Midbrain (tissue), 1 donor: ENCODE measurements around the gene OPTN.
"Not testable (repeated sequence)": the region's sequence is repeated elsewhere in the genome, so short reads cannot be mapped to it uniquely, and the experiment has no call there.

ENCODE experiments used
- DNase-seq: peaks from one replicate; lab custom pipeline; 2025; lab: John Stamatoyannopoulos, UW

The OPTN gene

DNA sequence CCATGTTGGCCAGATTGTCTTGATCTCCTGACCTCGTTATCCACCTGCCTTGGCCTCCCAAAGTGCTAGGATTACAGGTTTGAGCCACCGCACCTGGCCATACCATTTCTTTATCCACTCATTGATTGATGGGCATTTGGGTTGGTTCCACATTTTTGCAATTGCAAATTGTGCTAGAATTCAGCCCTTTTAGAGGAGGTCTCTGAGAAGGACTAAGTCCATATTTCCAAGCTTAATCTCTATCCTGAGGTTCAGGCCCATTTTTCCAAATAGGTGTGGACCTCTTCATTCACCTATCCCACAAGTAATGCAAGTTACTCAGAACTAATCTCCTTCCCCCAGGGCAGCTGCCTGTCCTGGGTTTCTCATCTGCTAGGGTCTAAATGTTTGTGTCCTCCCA lies 9.7 kb upstream of the OPTN start:
- no peak for DNase-seq

DNA sequence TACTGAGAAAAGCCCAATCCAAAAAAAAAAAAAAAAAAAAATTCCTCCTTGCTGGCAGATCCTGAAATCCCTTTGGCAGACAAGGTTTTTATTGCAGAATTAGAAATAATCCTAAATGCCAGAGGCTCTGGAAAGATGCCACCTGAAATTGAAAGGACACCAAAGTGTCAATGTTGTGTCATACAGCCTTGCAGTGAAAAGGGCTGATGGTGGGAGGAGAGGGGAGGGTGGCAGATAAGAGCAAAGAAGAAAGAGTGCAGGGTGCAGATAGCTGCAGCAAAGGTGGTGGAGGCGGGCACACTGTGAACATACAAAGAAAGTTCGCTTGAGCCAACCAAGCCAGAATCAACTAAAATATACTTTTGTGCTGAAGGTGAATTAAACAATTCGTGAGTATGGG lies 8.2 kb upstream of the OPTN start:
- DNase-seq, result no peak

- DNase-seq, result no peak
Measured at GRCh38 chr10:13092291-13093102, 7.5 kb upstream of the OPTN start.

DNA sequence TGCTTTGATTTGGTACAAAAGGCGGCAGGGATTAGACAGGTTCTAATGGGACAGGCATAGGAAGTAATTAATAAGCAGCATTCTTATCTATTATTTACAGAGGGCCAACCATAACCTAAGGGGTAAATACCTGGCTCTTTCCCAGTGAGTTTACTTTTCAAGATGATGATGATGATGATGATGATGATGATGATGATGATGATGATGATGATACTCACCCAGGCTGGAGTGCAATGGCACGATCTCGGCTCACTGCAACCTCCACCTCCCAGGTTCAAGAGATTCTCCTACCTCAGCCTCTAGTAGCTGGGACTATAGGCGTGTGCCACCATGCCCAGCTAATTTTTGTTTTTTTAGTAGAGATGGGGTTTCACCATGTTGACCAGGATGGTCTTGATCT lies 5.9 kb upstream of the OPTN start:
- DNase-seq, result not testable (repeated sequence)

DNA sequence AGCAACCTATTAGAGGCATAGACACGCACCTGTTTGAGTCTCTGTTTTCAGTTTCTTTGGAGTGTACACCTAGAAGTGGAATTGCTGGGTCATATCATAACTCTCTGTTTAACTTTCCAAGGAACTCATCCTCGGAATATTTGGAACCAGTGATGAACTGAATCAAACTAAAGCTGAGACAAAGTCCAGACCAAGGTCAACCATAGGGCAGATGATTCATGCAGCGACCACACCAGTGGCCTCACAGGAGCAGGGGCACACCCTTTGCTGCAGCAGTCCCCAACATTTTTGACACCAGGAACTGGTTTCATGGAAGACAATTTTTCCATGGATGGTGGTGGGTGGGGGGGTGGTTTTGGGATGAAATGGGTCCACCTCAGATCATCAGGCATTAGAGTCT lies 4.9 kb upstream of the OPTN start:
- no peak for DNase-seq

DNA sequence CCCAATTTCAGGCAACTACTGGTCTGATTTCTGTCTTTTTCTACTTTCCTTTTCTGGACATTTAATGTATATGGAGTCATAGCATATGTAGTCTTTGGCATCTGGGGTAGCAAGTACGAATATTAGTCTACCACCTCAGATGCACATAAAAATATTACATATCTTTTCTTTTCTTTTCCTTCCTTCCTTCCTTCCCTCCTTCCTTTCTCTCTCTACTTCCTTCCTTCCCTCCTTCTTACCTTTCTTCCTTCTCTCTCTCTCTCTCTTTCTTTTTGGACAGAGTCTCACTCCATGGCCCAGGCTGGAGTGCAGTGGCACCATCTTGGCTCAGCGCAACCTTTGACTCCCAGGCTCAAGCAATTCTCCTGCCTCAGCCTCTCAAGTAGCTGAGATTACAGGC lies 4.0 kb upstream of the OPTN start:
- DNase-seq, result no peak

DNA sequence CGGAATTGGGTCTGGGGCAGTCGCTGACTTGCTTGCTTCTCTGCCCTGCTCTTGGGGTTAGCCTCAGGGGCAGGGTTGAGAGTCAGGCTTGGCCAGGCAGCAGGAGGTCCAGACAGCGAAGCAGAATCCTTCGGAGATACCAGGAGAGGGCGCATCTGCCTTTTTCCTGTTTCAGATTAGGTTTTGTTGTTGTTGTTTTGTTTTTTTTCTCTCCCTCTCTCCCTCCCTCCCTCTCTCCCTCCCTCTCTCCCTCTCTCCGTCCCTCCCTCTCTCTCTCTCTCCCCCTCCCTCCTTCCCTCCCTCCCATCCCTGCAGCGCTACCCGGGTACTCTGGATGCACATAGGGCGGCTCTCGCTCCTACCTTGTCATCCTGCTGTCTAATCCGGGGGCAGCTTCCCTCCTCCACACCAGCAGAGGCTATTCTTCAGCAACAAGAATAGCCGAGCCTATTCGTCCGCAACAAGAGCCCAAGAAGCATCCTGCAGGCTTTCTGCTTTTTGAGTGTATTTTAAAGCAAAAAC lies 758 bp upstream of the OPTN start:
- DNase-seq, result peak; percentile 79

GRCh38 chr10:13100349-13101294 lies 659 bp downstream of the OPTN start:
- DNase-seq, result no peak

DNA sequence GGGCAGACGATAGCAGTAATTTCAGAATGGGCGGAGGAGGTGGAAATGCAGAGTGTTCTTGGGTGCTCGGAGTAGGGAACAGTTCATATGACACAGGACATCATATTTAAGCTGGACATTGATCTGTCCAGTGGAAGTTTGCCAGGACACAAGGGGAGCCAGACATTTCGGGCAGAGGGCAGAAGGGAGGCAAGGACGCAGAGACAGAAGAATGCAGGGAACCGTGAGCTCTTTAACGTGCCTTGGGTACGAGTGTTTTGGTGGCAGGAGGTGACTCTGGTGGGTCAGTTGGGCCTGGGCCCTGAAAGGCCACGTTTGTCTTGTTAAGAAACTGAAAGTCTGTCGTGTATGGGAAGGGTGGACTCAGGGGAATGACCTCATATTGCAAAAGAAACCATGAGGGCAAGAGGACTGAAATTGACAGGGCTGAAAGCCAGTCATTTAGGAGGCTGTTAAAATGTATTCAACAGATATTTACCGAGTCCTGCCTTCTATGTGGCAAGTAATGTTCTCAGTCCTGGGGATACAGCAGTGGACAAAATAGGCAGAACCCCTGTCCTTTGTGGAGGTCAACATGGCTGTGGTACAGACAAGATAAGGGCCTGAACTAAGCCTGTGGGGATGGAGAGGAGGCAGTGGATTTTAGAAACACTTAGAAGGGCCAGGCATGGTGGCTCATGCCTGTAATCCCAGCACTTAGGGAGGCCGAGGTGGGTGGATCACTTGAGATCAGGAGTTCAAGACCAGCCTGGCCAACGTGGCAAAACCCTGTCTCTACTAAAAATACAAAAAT lies 2.2 kb downstream of the OPTN start:
- DNase-seq, result no peak

GRCh38 chr10:13103554-13103953 lies 3.6 kb downstream of the OPTN start:
- DNase-seq, result no peak

DNA sequence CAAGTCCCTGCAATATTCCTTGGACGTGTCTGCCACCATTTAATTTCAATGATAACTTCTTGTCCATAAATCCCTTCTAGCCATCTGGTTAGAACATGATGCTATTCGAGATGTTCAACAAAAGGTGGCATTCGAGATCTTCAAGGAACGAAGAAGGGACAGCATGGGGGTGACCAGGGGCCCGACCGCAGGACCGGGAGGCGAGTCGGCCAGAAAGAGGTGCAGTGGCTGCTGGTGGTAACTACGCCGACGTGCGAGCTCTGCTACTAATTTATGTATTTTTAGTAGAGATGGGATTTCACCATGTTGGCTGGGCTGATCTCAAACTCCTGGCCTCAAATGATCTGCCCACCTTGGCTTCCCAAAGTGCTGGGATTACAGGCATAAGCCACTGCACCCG lies 4.7 kb downstream of the OPTN start:
- DNase-seq, result no peak

DNA sequence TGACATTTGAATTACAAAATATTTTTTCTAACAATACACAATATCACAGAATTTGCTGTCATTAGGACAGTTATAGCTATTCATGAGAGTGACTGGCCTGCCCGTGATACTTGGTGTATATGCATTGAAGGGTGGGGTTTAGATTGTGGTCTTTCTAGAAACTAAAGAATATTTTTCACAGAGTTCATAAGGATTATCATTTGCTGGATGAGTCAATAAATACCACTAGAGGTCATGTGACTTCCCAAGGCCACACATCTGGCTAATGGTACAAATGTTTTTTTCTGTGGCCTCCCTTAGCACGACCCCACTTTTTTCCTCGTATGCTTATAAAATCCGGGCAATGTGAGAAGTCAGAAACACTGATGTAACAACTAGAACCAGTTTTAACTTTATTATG lies 5.2 kb downstream of the OPTN start:
- no peak for DNase-seq

- no peak for DNase-seq
Measured at GRCh38 chr10:13106387-13107045, 6.6 kb downstream of the OPTN start.

DNA sequence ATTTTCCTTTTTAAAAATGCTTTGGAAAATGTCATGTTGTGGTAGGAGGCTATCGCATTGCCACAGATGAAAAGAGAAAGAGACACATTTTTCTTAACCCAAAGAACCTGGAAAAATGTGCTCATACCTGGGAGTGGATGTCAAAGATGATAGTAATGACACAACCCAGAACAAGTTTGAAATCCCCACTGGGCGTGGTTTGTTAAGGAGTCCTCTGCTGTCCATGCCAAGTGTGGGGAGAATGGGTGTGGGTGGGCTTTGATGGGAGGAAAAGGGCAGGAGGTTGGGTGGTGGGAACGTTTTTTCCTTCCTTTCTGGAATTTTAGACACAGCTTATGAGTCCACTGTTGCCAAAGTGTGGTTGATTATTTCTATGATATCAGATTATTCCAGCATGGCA lies 10.9 kb downstream of the OPTN start:
- DNase-seq, result no peak

DNA sequence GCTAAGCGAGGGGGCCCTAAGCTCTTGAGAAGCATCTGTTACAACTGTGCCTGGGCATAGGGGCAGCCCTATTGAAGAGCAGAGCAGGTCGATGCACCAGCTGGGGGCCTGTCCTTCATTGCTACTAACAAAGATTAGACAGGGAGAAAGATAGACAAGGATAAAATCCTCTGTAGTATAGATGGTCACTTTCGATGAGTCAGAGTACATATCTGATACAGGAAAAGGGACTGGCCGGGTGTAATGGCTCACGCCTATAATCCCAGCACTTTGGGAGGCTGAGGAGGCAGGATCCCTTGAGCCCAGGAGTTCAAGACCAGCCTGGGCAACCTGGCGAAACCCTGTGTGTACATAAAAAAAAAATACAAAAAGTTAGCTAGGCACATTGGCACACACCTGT lies 13.6 kb downstream of the OPTN start:
- no peak for DNase-seq

DNA sequence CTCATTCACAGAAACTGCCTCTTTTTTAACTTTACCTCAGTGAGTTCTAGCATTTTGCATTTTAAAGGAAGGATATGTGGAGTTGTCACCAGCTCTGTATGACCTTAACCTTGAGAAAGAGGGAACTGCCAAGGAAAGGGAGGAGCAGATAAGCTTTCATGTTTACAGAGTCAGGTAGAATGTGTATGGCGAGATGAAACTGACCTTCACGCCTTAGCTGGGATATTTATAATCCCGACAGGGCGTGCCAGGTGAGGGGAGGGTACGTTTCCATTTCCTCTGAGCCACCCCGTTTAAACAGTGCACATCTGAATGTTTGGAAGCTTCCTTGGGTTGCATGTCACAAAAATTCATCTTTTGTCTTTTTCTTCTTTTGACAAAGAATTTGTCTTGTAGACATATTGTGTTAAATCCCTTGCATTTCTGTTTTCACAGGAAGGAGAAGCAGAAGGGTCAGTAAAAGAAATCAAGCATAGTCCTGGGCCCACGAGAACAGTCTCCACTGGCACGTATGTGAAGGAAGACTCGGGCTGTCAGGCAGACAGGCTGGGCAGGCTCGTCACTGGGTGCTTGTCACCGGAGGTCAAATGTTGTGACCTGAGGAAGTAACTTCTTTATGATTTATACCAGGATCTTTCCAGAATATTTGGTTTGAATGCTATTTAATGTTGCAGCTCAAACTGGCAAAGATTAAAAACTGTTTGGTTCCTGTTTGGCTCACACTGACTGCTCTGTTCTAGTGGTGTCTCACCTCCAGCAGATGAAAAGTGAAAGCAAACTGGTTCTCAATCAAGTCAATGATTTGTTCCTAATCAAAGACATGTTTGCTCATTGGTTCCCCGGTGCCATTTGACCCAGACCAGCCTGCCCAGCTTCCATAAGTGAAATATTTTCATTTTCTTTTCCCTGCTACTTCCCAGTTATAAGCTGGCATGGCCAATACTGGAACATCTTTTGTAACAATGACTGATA lies 16.2 kb downstream of the OPTN start:
- no peak for DNase-seq

DNA sequence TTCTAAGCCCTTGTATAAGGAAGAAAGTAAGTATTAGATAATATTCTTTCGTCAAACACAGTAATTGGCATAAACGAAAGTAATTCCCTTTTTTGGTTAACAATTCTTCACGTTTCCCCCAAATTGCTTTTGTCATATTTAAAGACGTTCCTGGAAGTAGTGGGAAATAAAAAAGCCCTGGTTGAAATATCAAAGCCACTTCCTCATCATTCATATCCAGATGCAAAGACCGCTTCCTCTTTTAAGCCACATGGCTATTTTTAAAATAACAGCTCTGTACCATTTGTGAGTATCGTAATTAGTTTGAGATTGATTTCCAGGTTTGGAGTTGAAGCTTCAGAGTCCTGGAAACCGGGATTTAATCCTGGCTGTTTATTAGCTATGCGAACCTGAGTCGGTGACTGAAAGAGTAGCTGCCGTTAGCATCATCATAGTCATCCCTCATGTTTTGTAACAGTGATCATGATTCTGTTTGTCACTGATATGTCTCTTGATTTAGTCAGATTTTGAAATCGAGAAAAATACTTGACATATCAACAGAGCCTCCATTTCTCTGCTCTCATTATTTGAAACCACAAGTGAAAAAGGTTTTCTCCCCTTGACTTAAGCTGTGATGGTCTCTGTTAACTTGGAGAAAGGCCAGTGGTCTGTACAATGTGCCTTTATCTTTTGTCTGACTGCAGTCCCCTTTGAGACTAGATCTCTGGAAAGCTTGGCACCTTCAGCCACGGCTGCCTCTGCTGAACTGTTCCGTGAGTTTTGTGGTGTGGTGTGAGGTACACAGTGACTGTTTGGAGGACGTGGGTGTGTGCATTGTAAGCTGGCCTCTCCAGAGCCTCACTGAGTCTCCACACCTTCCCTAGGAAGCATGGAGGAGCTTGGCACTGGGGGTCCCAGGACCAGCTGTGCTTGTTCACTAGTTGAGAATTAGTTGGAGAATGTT lies 18.1 kb downstream of the OPTN start:
- DNase-seq, result no peak

GRCh38 chr10:13118784-13119410 lies 18.9 kb downstream of the OPTN start:
- DNase-seq, result no peak
